HG03159 (cell line): Measurements from ENCODE around the gene PEX5L.
A peak's percentile ranks its signal among the peaks of the same experiment; 100 is the strongest.

Experiments used
- ATAC-seq: cut with Tn5 transposase; IDR thresholded peaks from one replicate; pipeline ENCODE4 v1.9.1; 2021; ENCODE audit warnings: mild to moderate bottlenecking, moderate library complexity; ENCODE audit not compliant: unreplicated experiment

Gene PEX5L

GRCh38 chr3:179958143-179958542, 78.6 kb downstream of the PEX5L start:
- ATAC-seq = no peak

- ATAC-seq = no peak
Observed at GRCh38 chr3:179957264-179957845, 79.4 kb downstream of the PEX5L start.

- peak; percentile 90 for ATAC-seq
Observed at GRCh38 chr3:179956416-179956830, 80.3 kb downstream of the PEX5L start.

- no peak for ATAC-seq
Observed at GRCh38 chr3:179955809-179956208, 80.9 kb downstream of the PEX5L start.

- no peak for ATAC-seq
Observed at GRCh38 chr3:179955286-179955685, 81.5 kb downstream of the PEX5L start.

GRCh38 chr3:179953993-179954870, 82.5 kb downstream of the PEX5L start:
- ATAC-seq = no peak

- ATAC-seq = no peak
Observed at GRCh38 chr3:179950840-179951239, 85.9 kb downstream of the PEX5L start.

GRCh38 chr3:179949869-179950268, 86.9 kb downstream of the PEX5L start:
- peak; percentile 24 for ATAC-seq

GRCh38 chr3:179949412-179949811, 87.3 kb downstream of the PEX5L start:
- ATAC-seq = peak; percentile 88

- no peak for ATAC-seq
Observed at GRCh38 chr3:179948740-179949139, 88.0 kb downstream of the PEX5L start.

- ATAC-seq = no peak
Observed at GRCh38 chr3:179945569-179945968, 91.2 kb downstream of the PEX5L start.

- no peak for ATAC-seq
Observed at GRCh38 chr3:179943117-179943880, 93.4 kb downstream of the PEX5L start.

GRCh38 chr3:179942553-179943075, 94.1 kb downstream of the PEX5L start:
- ATAC-seq = peak; percentile 29

GRCh38 chr3:179935710-179936109, 101.0 kb downstream of the PEX5L start:
- ATAC-seq = no peak

GRCh38 chr3:179933914-179934313, 102.8 kb downstream of the PEX5L start:
- ATAC-seq = no peak

GRCh38 chr3:179933080-179933479, 103.7 kb downstream of the PEX5L start:
- ATAC-seq = no peak

GRCh38 chr3:179932674-179933073, 104.1 kb downstream of the PEX5L start:
- ATAC-seq = no peak

- no peak for ATAC-seq
Observed at GRCh38 chr3:179929091-179929529, 107.6 kb downstream of the PEX5L start.

GRCh38 chr3:179927191-179927590, 109.5 kb downstream of the PEX5L start:
- no peak for ATAC-seq

- no peak for ATAC-seq
Observed at GRCh38 chr3:179921951-179922350, 114.8 kb downstream of the PEX5L start.

GRCh38 chr3:179921500-179921899, 115.2 kb downstream of the PEX5L start:
- ATAC-seq = peak; percentile 99
